ENCODE results near the gene SORD.
"Not testable (repeated sequence)": the region's sequence is repeated elsewhere in the genome, so short reads cannot be mapped to it uniquely, and the experiment has no call there.

Gene SORD

DNA sequence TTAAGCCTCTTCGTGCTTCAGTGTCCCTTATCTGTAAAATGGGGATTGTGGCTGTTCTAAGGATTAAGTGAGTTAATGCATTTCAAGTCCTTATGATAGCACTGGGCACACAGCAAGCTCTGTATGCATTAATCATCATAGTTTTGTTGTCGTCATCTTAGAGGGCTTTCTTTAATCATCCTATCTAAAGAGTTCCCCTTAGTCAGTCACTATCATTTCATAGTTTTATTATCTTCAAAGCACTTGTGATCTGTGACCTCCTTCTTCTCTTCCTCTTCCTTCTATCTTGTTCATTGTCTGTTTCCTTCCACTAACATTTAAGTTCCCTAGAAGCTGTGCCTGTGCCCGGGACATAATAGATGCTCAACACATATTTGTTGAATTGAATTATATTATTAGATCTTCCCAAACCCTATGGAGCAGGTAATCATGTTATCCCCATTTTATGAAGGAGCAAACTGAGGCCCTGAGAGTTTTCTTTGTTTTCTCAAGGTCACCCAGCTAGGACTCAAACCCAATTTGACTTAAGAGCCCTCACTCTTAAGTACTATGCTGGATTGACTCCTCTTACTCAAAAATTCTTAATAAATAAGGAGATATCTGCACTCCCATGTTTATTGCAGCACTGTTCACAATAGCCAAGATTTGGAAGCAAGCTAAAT, 66.8 kb downstream of the SORD start:
- Mint-ChIP-seq H3K36me3 (no peaks in the 10 kb centered on the region), H3K4me1 (peaks cover 0 to 3% of the 10 kb centered on the region in 2 donors), H3K27ac (no peak overlapping the region), H3K4me3 (no peak overlapping the region), H3K27me3 (peaks cover 25 to 38% of the 10 kb centered on the region in 2 donors), H3K9me3 (peaks cover 0 to 3% of the 10 kb centered on the region in 2 donors)
- ATAC-seq (replicated peaks) (no peak), DNase-seq (no peak)

GRCh38 chr15:45091161-45091560, 68.2 kb downstream of the SORD start:
- DNase-seq (no peak), ATAC-seq (replicated peaks) (no peak)
- H3K27me3 Mint-ChIP-seq = peaks cover 25 to 38% of the 10 kb centered on the region in 2 donors
- peaks cover 0 to 3% of the 10 kb centered on the region in 2 donors for H3K4me1 Mint-ChIP-seq
- H3K27ac Mint-ChIP-seq = no peak overlapping the region
- no peaks in the 10 kb centered on the region for H3K36me3 Mint-ChIP-seq
- peaks cover 0 to 3% of the 10 kb centered on the region in 2 donors for H3K9me3 Mint-ChIP-seq
- H3K4me3 Mint-ChIP-seq = no peak overlapping the region

- Mint-ChIP-seq H3K4me1 (peaks cover 0 to 3% of the 10 kb centered on the region in 2 donors), H3K36me3 (no peaks in the 10 kb centered on the region), H3K9me3 (peaks cover 0 to 3% of the 10 kb centered on the region in 2 donors), H3K27ac (no peak overlapping the region), H3K27me3 (peaks cover 25 to 38% of the 10 kb centered on the region in 2 donors), H3K4me3 (no peak overlapping the region)
- DNase-seq (no peak), ATAC-seq (replicated peaks) (no peak)
These were observed 68.6 kb downstream of the SORD start for GRCh38 chr15:45091576-45091975.

- H3K27me3 Mint-ChIP-seq = peaks cover 19 to 31% of the 10 kb centered on the region in 2 donors
- H3K4me3 Mint-ChIP-seq = no peak overlapping the region
- peaks cover 0 to 3% of the 10 kb centered on the region in 2 donors for H3K9me3 Mint-ChIP-seq
- H3K27ac Mint-ChIP-seq = no peak overlapping the region
- peaks cover 0 to 3% of the 10 kb centered on the region in 2 donors for H3K4me1 Mint-ChIP-seq
- H3K36me3 Mint-ChIP-seq = no peaks in the 10 kb centered on the region
- ATAC-seq (replicated peaks) (no peak), DNase-seq (no peak)
These were observed 70.0 kb downstream of the SORD start for GRCh38 chr15:45093013-45093412.

DNA sequence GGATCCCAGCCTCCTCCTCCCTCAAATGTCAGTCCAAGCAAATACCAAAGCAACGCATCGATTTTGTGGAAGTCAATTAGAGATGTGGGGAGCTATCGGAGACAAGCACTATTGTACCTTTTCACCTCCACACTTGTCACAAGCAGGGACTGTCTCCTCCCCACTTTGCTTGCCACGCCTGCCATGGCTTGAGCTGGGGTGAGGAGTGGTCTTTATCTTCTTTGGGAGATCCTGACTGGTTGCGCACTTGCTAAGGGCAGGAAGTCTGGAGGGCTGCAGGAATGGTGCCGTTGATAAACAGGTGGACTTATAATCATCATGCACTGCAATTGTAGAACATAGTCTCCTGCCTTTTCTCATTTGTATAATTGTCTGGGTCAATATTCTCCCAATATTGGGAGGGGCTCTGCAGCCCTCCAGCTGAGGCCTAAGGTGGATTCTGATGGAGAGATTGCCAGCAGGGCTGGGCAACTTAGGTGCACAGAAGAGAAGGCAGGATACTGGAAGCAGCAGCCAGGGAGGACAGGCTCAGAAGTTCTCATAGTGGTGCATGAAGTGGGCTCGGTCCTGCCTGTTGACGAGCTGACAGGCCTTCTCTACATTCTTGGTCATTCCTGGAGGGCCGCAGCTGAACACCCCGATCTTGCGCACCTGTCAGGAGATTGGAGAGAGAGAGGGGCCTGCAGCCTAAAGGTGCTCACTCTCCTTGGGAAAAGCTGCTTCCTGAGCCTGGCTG, 70.8 kb downstream of the SORD start:
- no peaks in the 10 kb centered on the region for H3K36me3 Mint-ChIP-seq
- H3K4me3 Mint-ChIP-seq = no peak overlapping the region
- no peak for DNase-seq
- H3K27me3 Mint-ChIP-seq = peaks cover 19 to 29% of the 10 kb centered on the region in 2 donors
- peaks cover 0 to 3% of the 10 kb centered on the region in 2 donors for H3K9me3 Mint-ChIP-seq
- peaks cover 0 to 3% of the 10 kb centered on the region in 2 donors for H3K4me1 Mint-ChIP-seq
- no peak overlapping the region for H3K27ac Mint-ChIP-seq
- no peak for ATAC-seq (replicated peaks)

- H3K9me3 Mint-ChIP-seq = peaks cover 0 to 3% of the 10 kb centered on the region in 2 donors
- no peak for DNase-seq
- no peak overlapping the region for H3K4me3 Mint-ChIP-seq
- H3K27ac Mint-ChIP-seq = no peak overlapping the region
- peaks cover 21 to 28% of the 10 kb centered on the region in 2 donors for H3K27me3 Mint-ChIP-seq
- no peak for ATAC-seq (replicated peaks)
- H3K4me1 Mint-ChIP-seq = peaks cover 0 to 3% of the 10 kb centered on the region in 2 donors
- no peaks in the 10 kb centered on the region for H3K36me3 Mint-ChIP-seq
These were observed 71.3 kb downstream of the SORD start for GRCh38 chr15:45094358-45094730.

- no peaks in the 10 kb centered on the region for H3K36me3 Mint-ChIP-seq
- DNase-seq = no peak
- ATAC-seq (replicated peaks) = no peak
- peaks cover 0 to 3% of the 10 kb centered on the region in 2 donors for H3K9me3 Mint-ChIP-seq
- H3K27me3 Mint-ChIP-seq = peaks cover 20 to 41% of the 10 kb centered on the region in 2 donors
- H3K4me3 Mint-ChIP-seq = no peak overlapping the region
- H3K4me1 Mint-ChIP-seq = peaks cover 0 to 3% of the 10 kb centered on the region in 2 donors
- H3K27ac Mint-ChIP-seq = no peak overlapping the region
These were observed 72.7 kb downstream of the SORD start for GRCh38 chr15:45095661-45096060.

DNA sequence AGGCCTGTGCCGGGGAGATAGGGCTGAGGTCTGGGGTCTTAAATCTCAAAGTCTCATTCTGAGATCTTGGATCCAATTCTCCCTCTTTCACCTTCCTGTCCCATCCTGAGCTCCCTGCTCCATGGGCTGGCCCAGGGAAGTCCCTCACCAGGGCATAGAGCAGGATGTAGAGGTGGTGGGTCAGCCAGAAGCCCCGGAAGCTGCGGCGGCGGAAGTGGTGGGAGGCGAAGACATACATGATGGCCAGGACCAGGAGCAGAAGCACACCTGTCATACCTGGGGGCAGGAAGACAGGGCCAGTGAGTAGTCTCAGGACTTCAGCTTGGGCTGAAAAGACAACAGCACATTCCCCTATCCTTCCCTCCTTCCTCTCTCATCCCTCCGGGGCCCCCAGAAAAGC, 74.5 kb downstream of the SORD start:
- no peak for ATAC-seq (replicated peaks)

GRCh38 chr15:45099549-45100165, 76.7 kb downstream of the SORD start:
- no peaks in the 10 kb centered on the region for H3K4me1 Mint-ChIP-seq
- H3K9me3 Mint-ChIP-seq = no peaks in the 10 kb centered on the region
- DNase-seq = no peak
- H3K27me3 Mint-ChIP-seq = peaks cover 13 to 41% of the 10 kb centered on the region in 2 donors
- no peak overlapping the region for H3K27ac Mint-ChIP-seq
- ATAC-seq (replicated peaks) = no peak
- H3K4me3 Mint-ChIP-seq = no peak overlapping the region
- no peaks in the 10 kb centered on the region for H3K36me3 Mint-ChIP-seq

More for the DNA sequence above, 74.5 kb downstream of the SORD start:
- Mint-ChIP-seq H3K27ac (no peak overlapping the region), H3K36me3 (no peaks in the 10 kb centered on the region), H3K4me1 (no peaks in the 10 kb centered on the region), H3K4me3 (no peak overlapping the region), H3K9me3 (peaks cover 0 to 3% of the 10 kb centered on the region in 2 donors), H3K27me3 (peaks cover 8 to 37% of the 10 kb centered on the region in 2 donors)
- DNase-seq = no peak

DNA sequence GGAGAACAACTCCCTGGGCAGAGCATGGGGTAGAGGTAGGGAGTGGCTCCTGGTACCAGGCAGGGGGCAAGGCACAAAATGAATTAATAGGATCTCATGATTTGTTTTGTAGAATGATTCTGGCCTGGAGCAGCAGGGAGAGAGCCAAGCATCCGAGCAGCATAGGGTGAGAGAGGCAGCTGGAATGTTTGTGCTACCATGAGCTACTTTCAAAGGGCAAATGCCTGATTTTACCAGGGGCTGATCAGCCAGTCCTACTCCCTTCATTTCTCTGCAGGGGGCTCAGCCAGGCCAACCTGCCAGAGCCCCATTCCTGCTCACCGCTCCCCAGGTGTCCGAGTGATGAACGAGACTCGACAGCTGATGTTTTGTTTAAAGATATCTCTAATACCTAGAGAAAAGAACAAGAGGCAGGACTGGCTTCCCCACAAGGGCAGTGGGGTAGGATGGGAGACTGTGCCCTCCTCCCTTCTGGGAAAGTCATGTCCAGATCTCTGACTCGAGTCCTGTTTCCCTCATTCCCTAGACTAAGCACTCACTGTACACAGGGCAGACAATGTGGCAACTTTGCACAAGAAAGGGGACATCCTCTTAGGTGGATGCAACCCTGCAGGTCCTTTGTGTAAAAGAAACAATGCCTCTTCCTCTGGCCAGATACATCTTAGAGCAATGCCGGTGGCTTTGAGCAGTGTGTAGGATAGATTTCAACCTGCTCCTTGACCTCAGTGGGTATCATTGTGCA, 78.1 kb downstream of the SORD start:
- ATAC-seq (replicated peaks) (no peak), DNase-seq (no peak)
- no peaks in the 10 kb centered on the region for H3K36me3 Mint-ChIP-seq
- H3K4me3 Mint-ChIP-seq = no peak overlapping the region
- H3K27ac Mint-ChIP-seq = no peak overlapping the region
- peaks cover 18 to 51% of the 10 kb centered on the region in 2 donors for H3K27me3 Mint-ChIP-seq
- no peaks in the 10 kb centered on the region for H3K4me1 Mint-ChIP-seq
- no peaks in the 10 kb centered on the region for H3K9me3 Mint-ChIP-seq

- H3K36me3 Mint-ChIP-seq = no peaks in the 10 kb centered on the region
- H3K27me3 Mint-ChIP-seq = peaks cover 24 to 58% of the 10 kb centered on the region in 2 donors
- H3K4me1 Mint-ChIP-seq = no peaks in the 10 kb centered on the region
- no peak overlapping the region for H3K4me3 Mint-ChIP-seq
- no peaks in the 10 kb centered on the region for H3K9me3 Mint-ChIP-seq
- no peak overlapping the region for H3K27ac Mint-ChIP-seq
- DNase-seq (no peak), ATAC-seq (replicated peaks) (no peak)
These were observed 78.8 kb downstream of the SORD start for GRCh38 chr15:45101749-45102148.

DNA sequence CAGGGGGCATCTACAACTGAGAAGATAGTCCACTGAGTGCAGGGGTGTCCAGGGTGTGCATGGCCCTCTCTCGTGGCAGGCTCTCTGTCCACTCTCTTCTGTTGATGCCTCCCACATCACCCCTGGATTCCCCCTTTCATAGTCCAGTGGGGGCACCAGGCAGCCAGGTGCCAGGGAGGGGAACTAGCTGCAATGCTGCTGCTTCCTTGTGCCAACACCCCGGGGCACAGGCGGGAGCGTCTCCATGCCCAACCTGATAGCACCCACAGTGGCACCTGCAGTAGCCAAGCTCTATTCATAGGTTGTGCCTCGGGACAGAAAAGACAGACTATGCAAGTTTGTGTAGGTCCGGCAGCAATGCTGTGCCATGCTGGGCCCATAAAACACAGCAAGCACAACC, 79.2 kb downstream of the SORD start:
- no peaks in the 10 kb centered on the region for H3K9me3 Mint-ChIP-seq
- H3K27ac Mint-ChIP-seq = no peak overlapping the region
- H3K27me3 Mint-ChIP-seq = peaks cover 27 to 61% of the 10 kb centered on the region in 2 donors
- DNase-seq = no peak
- no peaks in the 10 kb centered on the region for H3K36me3 Mint-ChIP-seq
- H3K4me1 Mint-ChIP-seq = no peaks in the 10 kb centered on the region
- H3K4me3 Mint-ChIP-seq = no peak overlapping the region
- no peak for ATAC-seq (replicated peaks)

DNA sequence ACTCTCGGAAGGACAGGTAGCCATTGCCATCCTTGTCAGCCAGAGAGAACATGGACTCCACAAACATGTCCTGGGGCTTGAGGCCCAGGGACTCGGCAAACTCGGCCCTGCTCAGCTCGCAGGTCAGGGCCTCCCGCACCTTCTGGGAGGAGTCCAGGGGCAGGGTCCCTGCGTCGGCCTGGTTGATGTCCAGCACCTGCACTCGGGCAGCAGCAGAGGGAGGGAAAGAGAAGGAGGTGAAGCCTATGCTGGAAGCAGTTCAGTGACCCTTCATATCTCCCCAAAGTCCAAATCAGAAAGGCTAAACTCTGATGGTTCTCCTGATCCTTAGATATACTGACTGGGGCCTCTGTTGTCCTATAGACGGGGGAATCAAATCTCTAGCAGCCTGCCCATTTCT, 81.2 kb downstream of the SORD start:
- not testable (repeated sequence) for H3K9me3 Mint-ChIP-seq; H3K4me3 Mint-ChIP-seq; ATAC-seq (replicated peaks); H3K36me3 Mint-ChIP-seq; DNase-seq; H3K4me1 Mint-ChIP-seq; H3K27ac Mint-ChIP-seq
- H3K27me3 Mint-ChIP-seq = peaks cover 29 to 74% of the 10 kb centered on the region in 2 donors

DNA sequence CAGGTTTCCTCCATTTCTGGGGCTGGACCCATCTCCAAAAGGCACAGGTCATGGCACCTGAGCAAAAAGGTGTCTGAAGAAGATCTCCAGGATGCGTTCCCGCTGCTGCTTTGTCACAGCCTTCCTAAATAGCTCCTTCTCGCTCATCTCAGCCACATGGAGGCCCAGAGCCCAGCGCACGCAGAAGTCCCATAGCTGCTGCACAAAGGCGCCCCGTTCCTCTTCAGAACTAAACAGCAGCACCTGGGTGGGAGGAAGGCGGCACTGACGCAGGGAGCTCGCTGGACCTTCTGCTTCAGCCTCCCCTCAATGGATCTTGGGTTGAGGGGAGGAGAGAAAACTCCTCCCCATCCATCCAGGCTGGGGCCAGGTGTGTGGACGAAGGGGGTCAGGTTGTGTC, 82.6 kb downstream of the SORD start:
- peaks cover 35 to 74% of the 10 kb centered on the region in 2 donors for H3K27me3 Mint-ChIP-seq
- no peaks in the 10 kb centered on the region for H3K9me3 Mint-ChIP-seq
- H3K36me3 Mint-ChIP-seq = no peaks in the 10 kb centered on the region
- ATAC-seq (replicated peaks) (no peak), DNase-seq (no peak)
- peaks cover 1 to 4% of the 10 kb centered on the region in 2 donors for H3K4me1 Mint-ChIP-seq
- no peak overlapping the region for H3K4me3 Mint-ChIP-seq
- H3K27ac Mint-ChIP-seq = no peak overlapping the region
